Choroid plexus epithelial cell (primary cell): ENCODE results near the gene KRTAP10-7.
"Not testable (repeated sequence)": the region's sequence is repeated elsewhere in the genome, so short reads cannot be mapped to it uniquely, and the experiment has no call there.

Source experiments
- DNase-seq: peaks from one replicate; pipeline ENCODE4 v3.0.0-alpha.2; 2010; ENCODE audit warnings: low read depth
- H3K4me3 ChIP-seq: 2 replicates; pipeline ENCODE4 v1.5.1; 2011; ENCODE audit warnings: low read depth, mild to moderate bottlenecking, control low read depth, low read length, moderate library complexity
- CTCF ChIP-seq: conservative IDR thresholded peaks from 2 replicates; pipeline ENCODE4 v1.5.1; 2011; ENCODE audit warnings: low read depth, mild to moderate bottlenecking, control low read depth, inconsistent platforms, low read length, moderate library complexity

Gene KRTAP10-7

GRCh38 chr21:44644878-44645277 lies 44.5 kb downstream of the KRTAP10-7 start:
- no peak overlapping the region for H3K4me3 ChIP-seq
- no peak for DNase-seq
- TF ChIP-seq CTCF, result no peak

GRCh38 chr21:44646366-44647221 lies 46.2 kb downstream of the KRTAP10-7 start, which contains the start of gene KRTAP10-11:
TSS of gene KRTAP10-11 (plus strand) at chr21:44646414. CDS start at chr21:44646459, 45 bp downstream.
- DNase-seq, H3K4me3 ChIP-seq: not testable (repeated sequence)

- TF ChIP-seq CTCF, result no peak
- DNase-seq, result no peak
- H3K4me3 ChIP-seq, result no peak overlapping the region
Measured at GRCh38 chr21:44647222-44647552, 46.8 kb downstream of the KRTAP10-7 start.

- no peak for TF ChIP-seq CTCF
- H3K4me3 ChIP-seq, result no peak overlapping the region
- DNase-seq, result no peak
Measured at GRCh38 chr21:44648557-44649311, 48.3 kb downstream of the KRTAP10-7 start.

DNA sequence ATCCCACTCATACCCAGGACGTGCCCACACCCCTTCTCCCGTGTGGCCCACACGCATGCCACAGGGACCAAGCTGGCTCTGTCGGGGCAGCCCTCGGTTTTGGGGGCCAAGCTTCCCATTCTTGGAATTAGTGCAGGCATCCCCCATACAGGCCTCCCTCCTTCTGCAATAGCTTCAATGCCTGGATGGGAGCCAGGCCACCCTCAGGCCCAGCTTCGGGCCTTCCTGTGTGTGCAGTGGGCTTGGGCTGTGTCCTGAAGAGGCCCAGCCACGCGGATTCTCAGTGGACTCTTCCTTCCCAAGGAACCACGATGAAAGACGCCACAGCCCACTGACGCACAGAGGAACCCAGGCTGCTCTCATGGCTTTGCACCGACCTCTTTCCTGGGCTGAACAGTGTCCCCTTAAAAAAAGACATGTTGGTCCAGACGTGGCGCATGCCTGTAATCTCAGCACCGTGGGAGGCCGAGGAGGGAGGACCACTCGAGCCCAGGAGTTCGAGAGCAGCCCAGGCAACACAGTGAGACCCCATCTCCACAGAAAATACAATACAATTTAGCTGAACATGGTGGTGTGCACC lies 49.2 kb downstream of the KRTAP10-7 start:
- no peak for TF ChIP-seq CTCF
- no peak for DNase-seq
- H3K4me3 ChIP-seq, result no peak overlapping the region

GRCh38 chr21:44650265-44650972 lies 50.0 kb downstream of the KRTAP10-7 start:
- no peak for DNase-seq
- TF ChIP-seq CTCF, result no peak
- no peak overlapping the region for H3K4me3 ChIP-seq
